HG02870 (cell line): ENCODE results near the gene CAMKK1.
"Not testable (repeated sequence)": the region's sequence is repeated elsewhere in the genome, so short reads cannot be mapped to it uniquely, and the experiment has no call there.

Experiments used
- ATAC-seq: cut with Tn5 transposase; IDR thresholded peaks from one replicate; pipeline ENCODE4 v1.9.1; 2021; ENCODE audit warnings: mild to moderate bottlenecking, moderate library complexity; ENCODE audit not compliant: unreplicated experiment

Gene CAMKK1

GRCh38 chr17:3848229-3848835 lies 44.5 kb downstream of the CAMKK1 start:
- ATAC-seq, result no peak

GRCh38 chr17:3847165-3847670 lies 45.6 kb downstream of the CAMKK1 start:
- no peak for ATAC-seq

GRCh38 chr17:3846437-3847164 lies 46.3 kb downstream of the CAMKK1 start:
- ATAC-seq, result no peak

GRCh38 chr17:3845621-3846436 lies 47.0 kb downstream of the CAMKK1 start, which contains the start of gene NCBP3:
Gene NCBP3 (minus strand): TSS chr17:3846246. CDS start chr17:3846223, 23 bp downstream.
- peak; percentile 92 for ATAC-seq

- ATAC-seq, result no peak
Observed at GRCh38 chr17:3845291-3845620, 47.6 kb downstream of the CAMKK1 start.

GRCh38 chr17:3844556-3844955 lies 48.3 kb downstream of the CAMKK1 start:
- ATAC-seq, result not testable (repeated sequence)

- ATAC-seq, result no peak
Observed at GRCh38 chr17:3843935-3844516, 48.8 kb downstream of the CAMKK1 start.

GRCh38 chr17:3838206-3838605 lies 54.6 kb downstream of the CAMKK1 start:
- ATAC-seq, result no peak

- no peak for ATAC-seq
Observed at GRCh38 chr17:3836551-3836950, 56.3 kb downstream of the CAMKK1 start.

GRCh38 chr17:3835410-3836229 lies 57.2 kb downstream of the CAMKK1 start:
- ATAC-seq, result no peak

- ATAC-seq, result no peak
Observed at GRCh38 chr17:3834811-3835210, 58.0 kb downstream of the CAMKK1 start.

- ATAC-seq, result no peak
Observed at GRCh38 chr17:3828852-3829232, 64.0 kb downstream of the CAMKK1 start.

- no peak for ATAC-seq
Observed at GRCh38 chr17:3828151-3828851, 64.6 kb downstream of the CAMKK1 start.

- ATAC-seq, result no peak
Observed at GRCh38 chr17:3827124-3827773, 65.6 kb downstream of the CAMKK1 start.

GRCh38 chr17:3826191-3826590 lies 66.7 kb downstream of the CAMKK1 start:
- ATAC-seq, result no peak

GRCh38 chr17:3821101-3821500 lies 71.8 kb downstream of the CAMKK1 start:
- no peak for ATAC-seq

- no peak for ATAC-seq
Observed at GRCh38 chr17:3818786-3819185, 74.1 kb downstream of the CAMKK1 start.

- ATAC-seq, result no peak
Observed at GRCh38 chr17:3817851-3818605, 74.8 kb downstream of the CAMKK1 start.

GRCh38 chr17:3815925-3816324 lies 76.9 kb downstream of the CAMKK1 start:
- ATAC-seq, result no peak
